Motor neuron (in vitro differentiated cells): ENCODE data around the gene TSEN15. TPM values are rescaled to one million over a fixed set of nuclear protein-coding genes. Genes with fewer than 3 reads are reported as not detected.
"Not testable (repeated sequence)": the region's sequence is repeated elsewhere in the genome, so short reads cannot be mapped to it uniquely, and the experiment has no call there.

Experiments
- ATAC-seq, 8 experiments: fragments of 200-7000 bp; cut with Tn5 transposase; replicated peaks in 6 of 8; 2 replicates each; pipeline ENCODE4 v1.8.0; 2021; ENCODE audit warnings: mild to moderate bottlenecking in 8 of 8, moderate library complexity in 8 of 8
- H3K27ac ChIP-seq, 2 donors: fragments of 250-450 bp; sonication (Bioruptor Pico); 2 replicates each; pipeline ENCODE4 v1.9.0; 2021; ENCODE audit warnings: antibody characterized with exemption in 2 of 2, mild to moderate bottlenecking in 2 of 2, moderate library complexity in 1 of 2
- H3K4me1 ChIP-seq, 2 donors: fragments of 250-450 bp; sonication (Bioruptor Pico); replicated peaks in 1 of 2; 2 replicates each; pipeline ENCODE4 v1.6.1; 2021; ENCODE audit warnings: antibody characterized with exemption in 2 of 2, mild to moderate bottlenecking in 2 of 2, moderate library complexity in 1 of 2
- H3K4me3 ChIP-seq, 5 donors: fragments of 250-450 bp; sonication (Bioruptor Pico); 2 replicates each; pipeline ENCODE4 v1.9.0; 2021; ENCODE audit warnings: antibody characterized with exemption in 5 of 5, mild to moderate bottlenecking in 5 of 5, moderate library complexity in 4 of 5
- WGBS, 10 experiments: fragments of 450-650 bp; shearing (Covaris generic); methylation state at CpG; one replicate each; pipeline ENCODE4 v1.0.0; 2022; 5-methylcytosine and 5-hydroxymethylcytosine counted together
- in situ Hi-C, 9 experiments: fragments of 400-800 bp; cut with MboI; loops; one replicate each; pipeline ENCODE4 v1.15.0; 2021; ENCODE audit warnings: low sequenced_read_pairs in 9 of 9, low pct_unique_long_range_greater_than_20kb in 2 of 9; ENCODE audit not compliant: unreplicated experiment in 9 of 9
- total RNA-seq, 8 experiments: library from RNA; unstranded; fragments of 300-600 nt; gene quantifications; 2 replicates each; pipeline versions ENCODE4 v1.2.3 to v1.2.4, GENCODE V29; 2022

The TSEN15 gene
- total RNA-seq, 8 experiments from 2014 or later = 23.2 to 63.6 (median 48.8) TPM

- no peak overlapping the region for H3K27ac ChIP-seq
- in situ Hi-C loops = loop anchor here in 7 of 9 experiments (25.0 kb wide), 3 partner anchors 119 to 569 kb away; no protein-coding TSS in a partner anchor
- 75 to 100% (median 94%) methylated on average over 1 to 2 of the region's 2 CpGs for WGBS, 10 experiments
- H3K4me1 ChIP-seq = peaks cover 0 to 2% of the 10 kb centered on the region in 2 donors
- H3K4me3 ChIP-seq = no peak overlapping the region
- ATAC-seq = no peak
Observed at GRCh38 chr1:184093071-184093470, 41.5 kb downstream of the TSEN15 start.

- no peak for ATAC-seq
- Histone ChIP-seq H3K4me1 (peaks cover 0 to 2% of the 10 kb centered on the region in 2 donors), H3K4me3 (no peak overlapping the region), H3K27ac (no peak overlapping the region)
- WGBS, 10 experiments = 88 to 100% (median 100%) methylated on average over 1 of the region's 1 CpG; no CpG with 5 or more reads in 2 of the 10 experiments
- in situ Hi-C loops = loop anchor here in 7 of 9 experiments (25.0 kb wide), 3 partner anchors 116 to 566 kb away; no protein-coding TSS in a partner anchor
Observed at GRCh38 chr1:184096005-184096404, 44.5 kb downstream of the TSEN15 start.

GRCh38 chr1:184096580-184096979, 45.0 kb downstream of the TSEN15 start:
- in situ Hi-C loops = loop anchor here in 7 of 9 experiments (25.0 kb wide), 3 partner anchors 116 to 566 kb away; no protein-coding TSS in a partner anchor
- H3K4me3 ChIP-seq, ATAC-seq, H3K4me1 ChIP-seq, H3K27ac ChIP-seq: not testable (repeated sequence)
- 60 to 100% (median 89%) methylated on average over 1 to 5 of the region's 5 CpGs; no CpG with 5 or more reads in 2 of the 10 experiments for WGBS, 10 experiments

- Histone ChIP-seq H3K4me3 (no peak overlapping the region), H3K27ac (no peak overlapping the region), H3K4me1 (peaks cover 0 to 2% of the 10 kb centered on the region in 2 donors)
- in situ Hi-C loops = no loop called here
- ATAC-seq = no peak
Observed at GRCh38 chr1:184101141-184101540, 49.6 kb downstream of the TSEN15 start.

- H3K4me3 ChIP-seq = no peak overlapping the region
- no peak for ATAC-seq
- no peak overlapping the region for H3K27ac ChIP-seq
- H3K4me1 ChIP-seq = peaks cover 0 to 2% of the 10 kb centered on the region in 2 donors
- in situ Hi-C loops = no loop called here
- 18 to 91% (median 71%) methylated on average over 1 of the region's 1 CpG; no CpG with 5 or more reads in 4 of the 10 experiments for WGBS, 10 experiments
Observed at GRCh38 chr1:184101571-184101970, 50.0 kb downstream of the TSEN15 start.

- no peak for ATAC-seq
- in situ Hi-C loops = no loop called here
- Histone ChIP-seq H3K4me1 (peaks cover 0 to 7% of the 10 kb centered on the region in 2 donors), H3K27ac (no peak overlapping the region), H3K4me3 (no peak overlapping the region)
- 40 to 100% (median 85%) methylated on average over 1 to 5 of the region's 11 CpGs; no CpG with 5 or more reads in 1 of the 10 experiments for WGBS, 10 experiments
Observed at GRCh38 chr1:184110272-184111204, 59.0 kb downstream of the TSEN15 start.

- no peak for ATAC-seq
- in situ Hi-C loops = no loop called here
- 0 to 100% (median 96%) methylated on average over 1 to 2 of the region's 2 CpGs; no CpG with 5 or more reads in 6 of the 10 experiments for WGBS, 10 experiments
- no peak overlapping the region for H3K4me3 ChIP-seq
- peaks cover 0 to 7% of the 10 kb centered on the region in 2 donors for H3K4me1 ChIP-seq
- no peak overlapping the region for H3K27ac ChIP-seq
Observed at GRCh38 chr1:184112176-184112948, 60.8 kb downstream of the TSEN15 start.

GRCh38 chr1:184113251-184113650, 61.7 kb downstream of the TSEN15 start:
- no peak overlapping the region for H3K27ac ChIP-seq
- WGBS, 10 experiments = 0 to 100% (median 83%) methylated on average over 1 of the region's 1 CpG; no CpG with 5 or more reads in 3 of the 10 experiments

GRCh38 chr1:184114818-184115398, 63.4 kb downstream of the TSEN15 start:
- no peak for ATAC-seq
- H3K4me3 ChIP-seq = no peak overlapping the region
- no peak overlapping the region for H3K27ac ChIP-seq
- in situ Hi-C loops = no loop called here
- peaks cover 0 to 7% of the 10 kb centered on the region in 2 donors for H3K4me1 ChIP-seq

More at GRCh38 chr1:184113251-184113650, 61.7 kb downstream of the TSEN15 start:
- H3K4me1 ChIP-seq = peaks cover 0 to 7% of the 10 kb centered on the region in 2 donors
- in situ Hi-C loops = no loop called here
- ATAC-seq = no peak
- no peak overlapping the region for H3K4me3 ChIP-seq

GRCh38 chr1:184116287-184116686, 64.8 kb downstream of the TSEN15 start:
- WGBS, 10 experiments = 47 to 100% (median 61%) methylated on average over 1 to 2 of the region's 2 CpGs; no CpG with 5 or more reads in 4 of the 10 experiments
- in situ Hi-C loops = no loop called here
- Histone ChIP-seq H3K4me1 (peaks cover 0 to 7% of the 10 kb centered on the region in 2 donors), H3K27ac (no peak overlapping the region), H3K4me3 (no peak overlapping the region)
- ATAC-seq = peak in 3 of 8 experiments; percentile 21 to 59 (median 44)

GRCh38 chr1:184118046-184118445, 66.5 kb downstream of the TSEN15 start:
- H3K27ac ChIP-seq = no peak overlapping the region
- no peak overlapping the region for H3K4me3 ChIP-seq
- 0 to 90% (median 80%) methylated on average over 1 to 2 of the region's 2 CpGs; no CpG with 5 or more reads in 3 of the 10 experiments for WGBS, 10 experiments
- ATAC-seq = peak; percentile 72 to 100 (median 90)
- H3K4me1 ChIP-seq = peaks cover 1 to 11% of the 10 kb centered on the region in 2 donors
- in situ Hi-C loops = no loop called here
